GM21528 (cell line): Measurements from ENCODE around the gene CATSPER4.

Source experiments
- ATAC-seq: cut with Tn5 transposase; IDR thresholded peaks from one replicate; pipeline ENCODE4 v1.9.1; 2021; ENCODE audit warnings: mild to moderate bottlenecking, moderate library complexity; ENCODE audit not compliant: unreplicated experiment, low FRiP score

CATSPER4 gene

GRCh38 chr1:26164036-26164860 lies 26.2 kb upstream of the CATSPER4 start:
- no peak for ATAC-seq

- ATAC-seq, result no peak
Observed at GRCh38 chr1:26164861-26165842, 25.2 kb upstream of the CATSPER4 start.

GRCh38 chr1:26166719-26167281 lies 23.6 kb upstream of the CATSPER4 start:
- no peak for ATAC-seq

- no peak for ATAC-seq
Observed at GRCh38 chr1:26168410-26169197, 21.8 kb upstream of the CATSPER4 start, which contains the start of gene C1orf232. Gene C1orf232 (minus strand): TSS chr1:26168963. CDS start chr1:26168499, 464 bp downstream.

- no peak for ATAC-seq
Observed at GRCh38 chr1:26169198-26169554, 21.2 kb upstream of the CATSPER4 start.

- ATAC-seq, result peak; percentile 91
Observed at GRCh38 chr1:26169669-26170471, 20.5 kb upstream of the CATSPER4 start, which contains the start of gene ZNF593. Gene ZNF593 (plus strand): TSS chr1:26169908. CDS start chr1:26169984, 76 bp downstream.

- ATAC-seq, result no peak
Observed at GRCh38 chr1:26170472-26170821, 20.0 kb upstream of the CATSPER4 start.

- no peak for ATAC-seq
Observed at GRCh38 chr1:26171084-26172072, 19.0 kb upstream of the CATSPER4 start, which contains the start of gene ZNF593OS. Gene ZNF593OS (minus strand): TSS chr1:26171832. CDS start chr1:26171661, 171 bp downstream.

GRCh38 chr1:26175346-26175745 lies 15.1 kb upstream of the CATSPER4 start:
- no peak for ATAC-seq

GRCh38 chr1:26177182-26177684 lies 13.2 kb upstream of the CATSPER4 start, which contains the start of gene CNKSR1:
Gene CNKSR1 (plus strand): TSS chr1:26177491. CDS start chr1:26177548, 57 bp downstream.
- no peak for ATAC-seq

GRCh38 chr1:26180010-26180506 lies 10.3 kb upstream of the CATSPER4 start:
- no peak for ATAC-seq

- ATAC-seq, result no peak
Observed at GRCh38 chr1:26181586-26182382, 8.6 kb upstream of the CATSPER4 start.

GRCh38 chr1:26182383-26182696 lies 8.1 kb upstream of the CATSPER4 start:
- no peak for ATAC-seq

GRCh38 chr1:26184086-26184485 lies 6.3 kb upstream of the CATSPER4 start:
- ATAC-seq, result no peak

GRCh38 chr1:26184883-26185282 lies 5.5 kb upstream of the CATSPER4 start:
- no peak for ATAC-seq

- ATAC-seq, result no peak
Observed at GRCh38 chr1:26187882-26188281, 2.5 kb upstream of the CATSPER4 start.

- ATAC-seq, result no peak
Observed at GRCh38 chr1:26188477-26188876, 1.9 kb upstream of the CATSPER4 start.
